Stimulated activated CD8-positive, alpha-beta memory T cell treated with anti-CD3 and anti-CD28 coated beads, Interleukin-7, amount 100 ng/mL, for 48 hours (primary cell): ENCODE data around the gene CERS4.
"Not testable (repeated sequence)": the region's sequence is repeated elsewhere in the genome, so short reads cannot be mapped to it uniquely, and the experiment has no call there.

Source experiments
- DNase-seq, 2 donors: peaks; one replicate each; pipeline ENCODE4 v3.0.0-alpha.2; 2020; ENCODE audit warnings: low read depth in 1 of 2; ENCODE audit errors: extremely low read depth in 1 of 2

The CERS4 gene

GRCh38 chr19:8208922-8209461, at the start of gene CERS4:
CERS4 (plus strand) TSS chr19:8209370; CDS start chr19:8251077, 41,707 bp downstream.
- peak; percentile 53 to 57 for DNase-seq

- peak in 1 of 2 donors; percentile 32 for DNase-seq
These were observed 48.0 kb upstream of the CERS4 start for GRCh38 chr19:8161135-8161646.

GRCh38 chr19:8163759-8164158, 45.4 kb upstream of the CERS4 start:
- no peak for DNase-seq

GRCh38 chr19:8167985-8168384, 41.2 kb upstream of the CERS4 start:
- DNase-seq = no peak

- DNase-seq = no peak
These were observed 40.6 kb upstream of the CERS4 start for GRCh38 chr19:8168537-8168936.

GRCh38 chr19:8174706-8175105, 34.5 kb upstream of the CERS4 start:
- DNase-seq = no peak

- no peak for DNase-seq
These were observed 29.2 kb upstream of the CERS4 start for GRCh38 chr19:8180018-8180417.

- no peak for DNase-seq
These were observed 24.9 kb upstream of the CERS4 start for GRCh38 chr19:8184274-8184673.

GRCh38 chr19:8185343-8186068, 23.7 kb upstream of the CERS4 start:
- DNase-seq = no peak

- DNase-seq = no peak
These were observed 16.8 kb upstream of the CERS4 start for GRCh38 chr19:8192221-8192820.

- peak in 1 of 2 donors; percentile 12 for DNase-seq
These were observed 14.5 kb upstream of the CERS4 start for GRCh38 chr19:8194528-8195267.

- DNase-seq = no peak
These were observed 12.8 kb upstream of the CERS4 start for GRCh38 chr19:8196271-8196927.

GRCh38 chr19:8203288-8204120, 5.7 kb upstream of the CERS4 start:
- DNase-seq = not testable (repeated sequence)

- DNase-seq = no peak
These were observed 4.2 kb upstream of the CERS4 start for GRCh38 chr19:8204961-8205360.

GRCh38 chr19:8206147-8207087, 2.8 kb upstream of the CERS4 start:
- DNase-seq = no peak

- not testable (repeated sequence) for DNase-seq
These were observed 1.8 kb upstream of the CERS4 start for GRCh38 chr19:8207326-8207725.

- no peak for DNase-seq
These were observed 850 bp upstream of the CERS4 start for GRCh38 chr19:8208119-8208921.
